HL-60 (cell line): ENCODE measurements around the gene DIS3L2.

Experiments
- CTCF ChIP-seq: IDR thresholded peaks from one replicate; pipeline ENCODE4 v1.5.1; 2011; ENCODE audit warnings: low read length, control low read depth, inconsistent platforms; ENCODE audit not compliant: insufficient read depth
- POLR2AphosphoS5 ChIP-seq: IDR thresholded peaks from 2 replicates; pipeline ENCODE4 v1.6.1; 2012; ENCODE audit warnings: low read depth

- TF ChIP-seq CTCF (no peak), POLR2AphosphoS5 (no peak)
Measured at GRCh38 chr2:231947694-231948093, 13.8 kb upstream of the DIS3L2 start.
